HG03432 (cell line): ENCODE measurements around the gene LELP1.
"Not testable (repeated sequence)": the region's sequence is repeated elsewhere in the genome, so short reads cannot be mapped to it uniquely, and the experiment has no call there.

Experiments
- ATAC-seq: cut with Tn5 transposase; IDR thresholded peaks from one replicate; pipeline ENCODE4 v1.9.1; 2021; ENCODE audit warnings: mild to moderate bottlenecking, moderate library complexity; ENCODE audit not compliant: unreplicated experiment

Gene LELP1

DNA sequence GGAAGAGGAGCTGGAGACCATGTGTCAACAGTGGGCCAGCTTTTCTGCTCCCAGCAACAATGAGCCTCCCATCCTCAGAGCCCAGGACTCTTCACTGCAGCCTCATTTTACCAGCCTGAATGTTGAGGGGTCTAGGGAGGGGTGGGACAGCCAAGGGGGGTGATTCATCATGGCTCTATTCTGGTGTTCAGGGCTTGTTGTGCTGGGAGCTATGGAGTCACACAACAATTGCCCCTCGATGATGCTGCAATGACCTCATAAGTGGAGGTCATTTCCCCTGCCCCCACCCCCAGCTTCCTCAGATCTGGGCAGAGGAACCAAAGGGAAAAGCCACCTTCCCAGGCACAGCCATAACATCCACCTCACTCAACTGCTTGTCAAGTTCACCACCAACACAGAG lies at the start of gene LELP1:
Gene LELP1, plus strand, starts transcription at position 301 of the 400 bp plus-strand sequence. CDS start 1,278 bp downstream, outside the sequence.
- ATAC-seq = no peak

DNA sequence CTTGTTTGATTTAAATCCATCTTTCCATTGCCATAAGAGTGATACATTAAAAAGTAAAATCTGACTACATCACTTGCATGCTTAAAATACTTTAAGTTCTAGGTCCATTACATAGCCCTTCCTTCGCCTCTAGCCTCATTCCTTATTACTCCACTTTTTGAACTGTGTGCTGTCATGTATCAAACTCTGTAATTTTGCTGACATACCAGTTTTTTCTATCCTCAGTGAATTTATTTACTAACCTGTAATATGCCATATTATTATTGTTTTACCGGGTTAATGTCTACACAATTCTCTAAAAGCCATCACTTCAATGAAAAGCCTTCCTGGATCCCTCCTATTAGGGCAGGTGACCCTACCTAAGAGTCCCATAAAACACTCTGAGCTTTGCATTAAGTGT lies 47.7 kb upstream of the LELP1 start:
- no peak for ATAC-seq

GRCh38 chr1:153168686-153169085 lies 34.5 kb upstream of the LELP1 start:
- no peak for ATAC-seq

- no peak for ATAC-seq
Measured at GRCh38 chr1:153174624-153175023, 28.6 kb upstream of the LELP1 start.

DNA sequence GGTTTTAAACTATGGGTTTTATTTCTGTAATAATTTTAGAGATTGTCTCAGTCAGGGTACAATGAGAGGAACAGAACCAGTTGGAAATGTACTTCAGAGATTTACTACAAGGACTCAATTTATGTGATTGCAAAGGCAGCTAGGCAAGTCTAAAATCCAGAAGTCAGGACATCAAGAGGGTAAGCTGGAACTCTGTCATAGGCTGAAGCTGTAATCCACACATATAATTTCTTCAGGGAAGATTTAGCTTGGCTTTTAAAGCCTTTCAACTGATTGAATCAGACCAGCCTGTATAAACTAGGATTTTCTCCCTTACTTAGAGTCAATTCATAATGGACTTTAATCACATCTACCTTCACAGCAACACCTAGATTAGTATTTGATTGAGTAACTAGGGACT lies 24.3 kb upstream of the LELP1 start:
- no peak for ATAC-seq

DNA sequence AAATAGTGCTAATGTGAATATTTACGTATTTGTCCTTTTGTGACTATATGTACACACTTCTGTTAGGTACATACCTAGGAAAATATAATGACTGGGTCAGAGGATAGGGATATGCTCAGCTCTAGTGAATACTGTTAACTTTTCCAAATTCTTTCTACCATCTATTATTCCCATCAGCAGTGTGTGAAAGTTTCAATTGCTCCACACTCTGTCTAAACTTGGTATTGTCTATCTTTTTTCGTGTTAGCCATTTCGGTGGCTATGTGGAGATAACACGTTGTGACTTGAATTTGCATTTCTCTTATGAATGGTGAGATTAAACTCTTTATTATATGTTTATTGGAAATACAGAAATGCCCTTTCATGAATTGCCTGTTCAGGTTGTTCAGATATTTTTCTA lies 22.7 kb upstream of the LELP1 start:
- ATAC-seq = no peak

GRCh38 chr1:153188301-153188700 lies 14.9 kb upstream of the LELP1 start:
- not testable (repeated sequence) for ATAC-seq

- no peak for ATAC-seq
Measured at GRCh38 chr1:153190373-153190772, 12.9 kb upstream of the LELP1 start.

DNA sequence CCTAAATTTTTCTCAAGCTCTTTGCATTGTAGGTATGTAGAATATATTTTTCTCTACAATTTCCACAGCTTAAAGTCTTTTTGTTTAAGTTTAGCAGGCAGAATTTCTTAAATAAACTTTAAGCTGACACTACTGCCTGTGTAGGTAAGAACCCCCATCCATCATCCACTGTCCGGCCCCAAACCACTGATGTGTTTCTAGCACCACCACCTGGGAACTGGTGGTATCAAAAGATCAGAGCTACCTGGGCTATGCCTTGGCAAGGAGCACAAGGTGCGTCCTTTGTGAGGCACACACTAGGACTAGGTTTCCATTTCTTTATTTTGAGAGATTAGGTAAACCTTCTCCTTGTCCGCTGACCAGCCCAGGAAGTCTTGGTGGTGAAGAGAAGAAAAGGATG lies 10.5 kb upstream of the LELP1 start:
- no peak for ATAC-seq

DNA sequence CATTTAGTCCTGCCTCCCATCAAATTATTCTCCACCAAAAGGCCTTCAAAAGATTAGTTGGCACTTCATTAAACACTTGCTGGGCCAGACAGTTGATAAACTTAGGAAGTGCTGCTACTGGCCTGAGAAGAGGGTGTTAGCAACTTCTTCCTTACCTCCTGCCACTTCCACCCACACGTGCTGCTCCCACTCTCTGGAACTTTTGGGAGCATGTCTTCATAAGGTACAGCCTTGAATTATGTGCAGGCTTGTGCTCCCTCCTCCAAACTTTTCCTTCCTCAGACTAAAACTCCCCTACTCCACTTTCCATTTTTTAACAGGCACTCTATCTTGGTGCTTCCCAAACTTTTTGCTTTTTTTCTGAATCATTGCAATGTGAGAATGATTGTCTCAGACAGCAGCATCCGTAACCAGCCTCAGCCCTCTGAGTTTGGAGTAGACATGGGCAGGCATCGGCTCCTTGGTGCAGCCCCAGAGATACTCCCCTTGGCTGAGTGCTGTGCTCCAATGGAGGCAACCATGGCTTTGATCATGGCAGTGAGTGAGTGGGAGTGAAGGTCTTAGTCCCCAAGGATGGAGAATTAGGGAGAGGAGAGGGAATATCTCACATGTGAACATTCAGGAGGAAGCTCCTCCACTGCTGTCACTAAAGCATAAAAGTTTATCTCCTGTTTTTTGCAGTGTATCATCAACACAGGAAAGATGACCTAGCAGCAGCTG lies 8.7 kb upstream of the LELP1 start:
- no peak for ATAC-seq

- no peak for ATAC-seq
Measured at GRCh38 chr1:153195216-153195615, 8.0 kb upstream of the LELP1 start.

DNA sequence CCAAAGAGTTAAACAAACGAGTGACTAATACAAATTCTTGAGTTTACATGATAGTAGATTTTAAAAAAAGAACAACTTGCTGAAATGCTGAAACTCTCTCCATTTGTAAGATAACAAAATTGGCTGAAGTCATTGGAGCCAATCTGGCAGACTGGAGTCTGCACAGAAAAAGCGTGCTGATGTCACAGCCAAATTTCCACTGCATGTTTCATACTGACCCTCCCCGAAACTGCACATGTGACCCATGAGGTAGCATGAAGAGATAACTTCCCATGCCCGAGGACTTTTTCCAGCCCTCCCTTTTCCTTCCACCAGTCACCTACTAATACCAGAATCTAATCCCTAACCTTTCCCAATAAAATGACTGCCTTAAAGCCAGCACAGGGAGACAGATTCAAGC lies 1.2 kb upstream of the LELP1 start:
- ATAC-seq = no peak

GRCh38 chr1:153206631-153207030 lies 3.4 kb downstream of the LELP1 start:
- no peak for ATAC-seq

GRCh38 chr1:153210206-153210605 lies 7.0 kb downstream of the LELP1 start:
- ATAC-seq = no peak

GRCh38 chr1:153212201-153212600 lies 9.0 kb downstream of the LELP1 start:
- ATAC-seq = no peak

- ATAC-seq = no peak
Measured at GRCh38 chr1:153213519-153213918, 10.3 kb downstream of the LELP1 start.

DNA sequence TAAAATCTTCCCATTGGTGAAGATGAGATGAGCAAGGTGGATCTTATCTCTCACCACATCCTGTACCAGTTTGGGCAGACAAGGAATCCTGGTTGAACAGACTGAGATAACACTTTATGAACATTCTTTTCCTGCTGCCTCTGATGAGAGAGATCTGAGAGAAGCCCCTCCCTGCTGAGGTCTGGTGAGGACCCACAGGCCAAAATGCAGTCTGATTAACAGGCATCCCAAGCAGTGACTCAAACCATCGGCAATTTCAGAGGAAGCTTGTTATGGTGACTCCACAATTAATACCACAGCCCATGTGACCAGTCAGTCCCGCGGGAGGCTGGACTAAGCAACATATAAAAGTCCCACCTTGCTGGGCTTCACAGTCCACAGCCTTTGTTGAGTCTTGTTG lies 14.0 kb downstream of the LELP1 start, which contains the start of gene PRR9:
Gene PRR9, plus strand, starts transcription at position 373 of the 400 bp plus-strand sequence. CDS start 561 bp downstream, outside the sequence.
- ATAC-seq = no peak

DNA sequence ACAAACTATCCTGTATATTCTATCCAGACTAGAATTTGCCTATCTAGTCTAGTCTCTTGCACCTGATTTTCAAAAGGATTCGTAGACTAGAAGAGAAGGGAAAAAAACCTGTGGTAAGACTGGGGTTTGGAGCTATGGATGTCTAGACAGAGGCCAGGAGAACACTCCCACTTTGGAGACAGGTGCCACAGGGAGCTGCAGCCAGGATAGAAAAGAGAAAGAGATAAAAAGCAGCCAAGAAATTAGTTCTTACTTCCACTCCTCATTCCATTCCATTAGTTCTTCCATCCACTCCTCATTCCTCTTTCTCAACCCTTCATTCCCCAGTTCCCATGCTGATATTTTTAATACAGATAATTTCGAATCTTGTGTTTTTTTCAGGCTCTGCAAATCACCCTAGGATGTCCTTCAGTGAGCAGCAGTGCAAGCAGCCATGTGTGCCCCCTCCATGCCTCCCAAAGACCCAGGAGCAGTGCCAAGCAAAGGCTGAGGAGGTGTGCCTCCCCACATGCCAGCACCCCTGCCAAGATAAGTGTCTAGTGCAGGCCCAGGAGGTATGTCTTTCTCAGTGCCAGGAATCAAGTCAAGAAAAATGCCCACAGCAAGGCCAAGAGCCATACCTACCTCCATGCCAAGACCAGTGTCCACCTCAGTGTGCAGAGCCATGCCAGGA lies 14.7 kb downstream of the LELP1 start:
- ATAC-seq = no peak

DNA sequence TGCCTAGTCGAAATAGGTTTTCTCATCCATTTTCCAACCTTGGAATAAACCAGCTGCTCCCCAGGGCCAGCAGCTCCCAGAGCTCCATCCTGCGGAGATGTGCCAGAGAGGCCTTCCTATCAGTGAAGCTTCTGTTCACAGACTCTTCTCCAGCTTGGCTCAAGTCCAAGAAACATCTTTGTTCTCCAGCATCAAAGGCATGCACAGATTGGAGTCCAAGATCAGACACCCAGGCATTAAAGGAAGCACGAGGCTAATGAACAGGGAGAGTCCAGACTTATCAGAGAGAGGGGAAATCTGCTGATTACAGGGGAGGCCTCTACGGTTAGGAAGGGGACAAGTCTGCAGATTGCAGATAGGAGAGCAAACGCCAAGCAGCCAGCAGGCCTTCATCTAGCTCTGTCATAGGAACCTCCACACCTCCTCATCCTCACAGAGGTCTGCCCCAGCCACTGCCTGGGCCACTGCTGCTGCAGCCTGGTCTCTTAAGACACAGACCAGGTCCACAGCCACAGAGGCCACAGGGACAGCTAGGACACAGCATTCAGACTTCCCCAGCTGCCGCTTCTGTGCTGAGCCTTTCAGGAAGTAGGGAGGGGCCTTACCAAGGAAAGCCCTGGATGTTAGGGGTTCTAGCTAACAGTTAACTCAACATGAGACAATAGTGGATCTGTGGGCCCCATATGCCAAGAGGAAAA lies 17.5 kb downstream of the LELP1 start:
- ATAC-seq = no peak

DNA sequence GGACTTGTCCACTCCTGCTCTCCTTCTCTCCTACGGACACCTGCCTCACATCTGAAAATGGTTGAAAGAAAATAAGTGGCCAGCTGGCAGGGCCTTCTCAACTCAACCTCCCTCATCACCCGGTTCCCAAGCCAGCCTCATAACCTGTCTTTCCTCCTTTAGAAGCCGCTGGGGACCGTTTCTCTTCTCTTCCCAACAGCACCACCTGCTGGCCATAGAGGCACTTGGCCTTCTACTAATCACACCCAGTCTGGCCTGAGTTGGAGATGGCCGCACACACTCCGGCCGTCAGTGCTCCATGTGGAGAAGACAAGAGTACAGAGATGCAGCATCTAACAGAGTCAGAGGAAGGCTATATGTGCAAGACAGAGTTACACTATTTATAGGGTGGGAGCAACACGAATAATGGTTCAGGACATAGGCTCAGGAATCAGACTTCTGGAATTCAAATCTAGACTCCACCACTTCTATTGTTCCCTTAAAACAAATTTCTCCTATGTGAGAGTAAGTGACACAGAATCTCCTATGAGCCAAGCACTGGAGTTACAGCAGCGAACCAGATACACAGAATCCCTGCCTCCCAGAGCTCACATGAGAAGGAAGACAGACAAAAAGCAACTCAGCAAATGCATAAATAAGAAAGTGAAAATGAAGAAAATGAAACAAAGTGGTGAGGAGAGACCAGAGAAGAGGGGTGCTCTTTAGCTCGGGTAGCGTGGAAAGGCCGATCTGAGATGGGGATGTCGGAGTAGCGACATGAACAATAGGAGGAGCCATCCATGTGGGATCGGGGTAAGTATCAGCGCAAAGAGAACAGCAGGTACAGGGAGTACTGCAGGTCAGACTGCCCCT lies 20.0 kb downstream of the LELP1 start:
- ATAC-seq = peak; percentile 80

DNA sequence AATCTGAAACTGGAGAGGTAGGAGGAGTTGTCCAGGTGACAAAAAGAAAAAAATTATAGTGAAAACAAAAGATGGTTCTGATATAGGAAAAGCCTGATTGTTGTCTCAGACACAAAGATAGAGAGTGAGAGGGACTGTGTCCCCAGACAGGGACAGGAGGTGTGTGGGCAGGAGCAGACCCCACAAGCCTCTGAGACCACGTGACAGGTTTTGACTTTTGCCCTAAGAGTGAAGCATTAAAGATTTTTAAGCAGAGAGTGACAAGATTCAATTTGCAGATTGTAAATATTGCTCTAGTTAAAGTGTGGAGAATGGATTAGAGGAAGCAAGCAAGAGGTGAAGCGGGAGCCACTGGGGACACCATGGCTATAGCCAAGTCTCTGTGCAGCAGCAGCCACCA lies 24.6 kb downstream of the LELP1 start:
- ATAC-seq = no peak
